Pancreas (tissue), 10 donors: Measurements from ENCODE around the gene HRCT1. TPM values are rescaled to one million over a fixed set of nuclear protein-coding genes. Genes with fewer than 3 reads are reported as not detected.

Source experiments
- ATAC-seq, 4 donors: fragments of 200-7000 bp; cut with Tn5 transposase; one replicate each; pipeline versions ENCODE4 v1.8.0 to v1.9.1; 2020; ENCODE audit warnings: mild to moderate bottlenecking in 4 of 4, moderate library complexity in 4 of 4
- DNase-seq, 6 donors: peaks; one replicate each; pipeline ENCODE4 v3.0.0-alpha.2; 2020
- FAIRE-seq: peaks from 2 replicates; lab custom pipeline; 2012; peaks lifted over from hg19 to GRCh38; lab: Jason Lieb, UNC
- H3K27ac ChIP-seq, 4 donors: fragments of 200-600 bp; sonication (generic); 1 replicate in 3 of 4; 2 replicates in 1 of 4; pipeline versions ENCODE4 v1.5.0 to v1.8.0; 2020
- H3K27me3 ChIP-seq, 4 donors: fragments of 200-600 bp; one replicate each; pipeline ENCODE4 v1.8.0; 2021
- H3K36me3 ChIP-seq, 3 donors: fragments of 200-600 bp; sonication (generic) in 1 of 3; one replicate each; pipeline versions ENCODE4 v1.5.0 to v1.8.0; 2020 to 2021
- H3K4me1 ChIP-seq, 3 donors: fragments of 200-600 bp; one replicate each; pipeline ENCODE4 v1.8.0; 2021
- H3K4me3 ChIP-seq, 4 donors: fragments of 200-600 bp; sonication (generic) in 2 of 4; one replicate each; pipeline versions ENCODE4 v1.5.0 to v1.8.0; 2020 to 2021
- H3K9me3 ChIP-seq, 4 donors: fragments of 200-600 bp; one replicate each; pipeline ENCODE4 v1.8.0; 2021
- WGBS, 2 donors: extraction: QIAGEN DNeasy Blood & Tissue Kit; methylation state at CpG; one replicate each; pipeline ENCODE4 v1.1.7; 2013; 5-methylcytosine and 5-hydroxymethylcytosine counted together
- intact Hi-C, 3 donors: fragments of 100-400 bp; cut with DNase I; formaldehyde crosslinking; loops; one replicate each; pipeline versions ENCODE4 v1.11.1 to v1.14.2; 2022
- polyA plus RNA-seq, 2 donors: library from polyadenylated mRNA; stranded (reverse); fragments of 200-250 nt; gene quantifications; one replicate each; pipeline ENCODE4 v1.2.3, GENCODE V29; 2013
- total RNA-seq, 6 donors: library from RNA; stranded (reverse); fragmentation: NEBNext Ultra II Directional in 4 of 6; extraction: Animal tissue kit (Norgen Biotek cat#: 25700) in 4 of 6; gene quantifications; one replicate each; pipeline versions ENCODE4 v1.2.1 to v1.2.4, GENCODE V29; 2021 to 2023
- TF ChIP-seq, protein P1 (sequence below), 4 donors: fragments of 200-600 bp; sonication (generic) in 3 of 4; IDR thresholded peaks; one replicate each; pipeline versions ENCODE4 v1.5.0 to v1.8.0; 2021; ENCODE audit warnings: antibody characterized with exemption in 4 of 4
- donor health status: healthy with polysubstance abuse.
- donor health status: DM: no; HTN: no; CAD: no; lungs with moderate emphysema.
- donor health status: DM: no; HTN: no; CAD: no.
- donor health status: control.
- donor health status: control.
- donor health status: Bipolar disorder and iron deficiency.
- donor health status: DM: yes; HTN: yes; CAD: no.
- donor health status: DM: no; HTN: no; CAD: no.
- donor health status: DM: no; HTN: no; CAD: no.
- donor health status: DM: yes; HTN: yes; CAD: no.

The HRCT1 gene
- total and polyA plus RNA-seq, 8 donors = 0.33 to 1.5 (median 0.83) TPM

DNA sequence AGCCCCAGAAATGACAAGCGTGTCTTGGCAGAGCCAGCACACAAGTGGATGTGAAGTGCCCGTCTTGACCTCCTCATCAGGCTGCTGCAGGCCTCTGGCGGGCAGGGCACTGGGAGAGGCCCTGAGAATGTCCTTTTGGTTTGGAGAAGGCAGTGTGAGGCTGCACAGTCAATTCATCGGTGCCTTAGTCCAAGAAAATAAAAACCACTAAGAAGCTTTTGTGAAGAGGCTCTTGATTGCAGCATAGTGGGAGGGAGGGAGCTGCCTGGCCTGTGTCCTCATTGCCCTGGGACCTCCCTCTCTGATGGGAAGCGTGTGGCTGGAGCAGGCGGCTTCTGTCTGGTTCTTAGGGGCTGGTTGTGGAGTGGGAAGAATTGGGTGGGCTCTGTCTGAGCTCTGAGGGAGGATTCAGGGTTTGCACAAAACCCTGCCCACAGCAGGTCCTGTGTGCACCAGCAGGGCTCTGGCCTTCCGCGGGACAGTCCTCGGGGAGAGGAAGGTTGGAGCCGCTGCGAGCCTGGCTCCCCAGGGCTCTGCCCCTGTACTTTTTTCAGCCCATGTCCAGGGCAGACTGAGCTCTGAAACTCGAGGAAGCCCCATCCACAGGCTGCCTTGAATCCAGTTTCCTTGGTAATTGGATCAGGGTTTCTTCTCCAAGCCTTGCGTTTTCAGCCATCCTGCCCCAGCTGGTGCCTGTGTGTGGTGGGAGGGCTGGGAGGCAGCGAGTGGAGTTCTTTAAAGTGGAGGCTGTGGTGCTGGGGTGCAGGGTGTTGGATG, 1.1 kb downstream of the HRCT1 start:
- 70 to 72% methylated on average over 14 of the region's 14 CpGs for WGBS, 2 donors
- intact Hi-C loops = no loop called here
- H3K9me3 ChIP-seq = no peaks in the 10 kb centered on the region
- DNase-seq (peak in 2 of 6 donors; percentile 22 to 45), ATAC-seq (peak in 3 of 4 donors; percentile 23 to 38 (median 32)), FAIRE-seq (no peak)
- H3K4me1 ChIP-seq = peaks cover 6 to 14% (median 9%) of the 10 kb centered on the region in 3 donors
- TF ChIP-seq, protein P1, sequence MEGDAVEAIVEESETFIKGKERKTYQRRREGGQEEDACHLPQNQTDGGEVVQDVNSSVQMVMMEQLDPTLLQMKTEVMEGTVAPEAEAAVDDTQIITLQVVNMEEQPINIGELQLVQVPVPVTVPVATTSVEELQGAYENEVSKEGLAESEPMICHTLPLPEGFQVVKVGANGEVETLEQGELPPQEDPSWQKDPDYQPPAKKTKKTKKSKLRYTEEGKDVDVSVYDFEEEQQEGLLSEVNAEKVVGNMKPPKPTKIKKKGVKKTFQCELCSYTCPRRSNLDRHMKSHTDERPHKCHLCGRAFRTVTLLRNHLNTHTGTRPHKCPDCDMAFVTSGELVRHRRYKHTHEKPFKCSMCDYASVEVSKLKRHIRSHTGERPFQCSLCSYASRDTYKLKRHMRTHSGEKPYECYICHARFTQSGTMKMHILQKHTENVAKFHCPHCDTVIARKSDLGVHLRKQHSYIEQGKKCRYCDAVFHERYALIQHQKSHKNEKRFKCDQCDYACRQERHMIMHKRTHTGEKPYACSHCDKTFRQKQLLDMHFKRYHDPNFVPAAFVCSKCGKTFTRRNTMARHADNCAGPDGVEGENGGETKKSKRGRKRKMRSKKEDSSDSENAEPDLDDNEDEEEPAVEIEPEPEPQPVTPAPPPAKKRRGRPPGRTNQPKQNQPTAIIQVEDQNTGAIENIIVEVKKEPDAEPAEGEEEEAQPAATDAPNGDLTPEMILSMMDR (IDR thresholded peaks at IDR 0.05) = no peak
- H3K4me3 ChIP-seq = no peak overlapping the region
- H3K27me3 ChIP-seq = no peaks in the 10 kb centered on the region
- H3K36me3 ChIP-seq = no peaks in the 10 kb centered on the region
- H3K27ac ChIP-seq = peak overlapping the region; percentile 51 to 78 (median 64)

DNA sequence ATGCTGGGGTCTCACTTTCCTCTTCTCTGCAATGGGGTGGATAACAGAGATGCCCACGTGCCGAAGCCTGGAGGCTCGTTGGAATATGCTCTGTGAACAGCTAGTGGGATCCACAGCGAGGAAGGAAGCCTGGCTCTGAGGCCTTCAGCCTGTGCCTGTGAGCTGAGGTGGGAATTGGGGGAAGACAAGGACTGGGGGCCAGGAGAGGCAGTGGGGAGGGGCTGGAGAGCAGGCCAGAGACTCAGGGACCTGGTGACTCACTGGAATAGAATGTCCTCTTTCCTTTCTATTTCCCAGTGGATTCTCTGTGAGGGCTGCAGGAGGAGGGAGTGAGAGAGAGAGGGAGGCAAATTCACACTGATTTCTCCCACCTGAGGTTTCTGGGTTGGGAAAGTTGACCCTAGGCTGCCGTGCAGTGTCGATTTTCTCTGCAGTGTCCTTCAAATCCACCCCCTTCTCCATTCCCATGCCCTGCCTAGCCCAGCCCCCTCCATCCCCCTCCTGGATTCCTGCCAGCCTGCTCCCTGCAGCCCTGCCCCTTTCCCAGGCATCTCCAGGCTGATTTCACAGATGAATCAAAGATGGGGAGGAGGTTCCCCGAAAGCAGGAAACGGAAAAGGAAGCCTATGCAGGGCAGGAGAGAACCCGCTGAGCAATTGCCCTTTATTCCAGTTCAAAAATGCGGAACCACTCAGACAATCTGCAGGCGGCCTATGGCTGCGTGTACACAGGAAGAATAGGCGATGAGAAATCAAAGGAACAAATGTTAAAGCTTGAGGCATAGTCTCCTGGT, 1.9 kb downstream of the HRCT1 start:
- peaks cover 6 to 14% (median 9%) of the 10 kb centered on the region in 3 donors for H3K4me1 ChIP-seq
- TF ChIP-seq, protein P1 (IDR thresholded peaks at IDR 0.05) = no peak
- intact Hi-C loops = no loop called here
- H3K9me3 ChIP-seq = no peaks in the 10 kb centered on the region
- no peaks in the 10 kb centered on the region for H3K27me3 ChIP-seq
- DNase-seq (peak in 5 of 6 donors; percentile 41 to 78 (median 54)), ATAC-seq (peak; percentile 43 to 67 (median 64)), FAIRE-seq (no peak)
- 50 to 59% methylated on average over 13 of the region's 13 CpGs for WGBS, 2 donors
- no peaks in the 10 kb centered on the region for H3K36me3 ChIP-seq
- no peak overlapping the region for H3K4me3 ChIP-seq
- peak overlapping the region; percentile 51 to 78 (median 64) for H3K27ac ChIP-seq

DNA sequence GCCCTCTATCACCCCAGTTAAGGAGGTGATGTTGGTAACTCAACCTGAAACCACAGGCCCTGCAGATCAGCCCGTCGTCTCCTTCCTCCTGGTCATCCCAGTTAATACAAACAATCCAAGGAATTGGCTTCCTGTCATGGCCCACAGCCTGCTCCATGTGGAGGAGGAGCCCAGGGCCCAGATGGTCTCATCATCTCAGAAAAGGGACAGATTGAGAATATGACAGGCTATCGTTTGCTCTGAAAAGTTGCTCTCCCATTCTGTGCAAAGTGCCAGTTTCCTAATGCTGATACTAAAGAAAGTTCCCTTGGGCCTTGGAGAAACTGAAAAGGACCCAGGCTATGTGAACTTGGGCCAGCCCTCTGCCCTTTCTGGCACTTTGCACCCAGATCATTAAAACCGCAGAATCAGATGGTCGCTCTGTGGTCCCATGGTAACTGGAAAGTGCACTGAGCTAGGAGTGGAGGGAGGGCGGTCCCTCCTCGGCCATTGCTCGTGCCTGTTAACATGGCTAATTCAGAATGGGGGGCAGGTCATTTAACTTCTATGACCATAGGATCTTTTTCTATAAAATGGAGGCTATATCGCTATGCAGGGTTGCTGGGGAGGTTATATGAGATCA, 2.6 kb downstream of the HRCT1 start:
- TF ChIP-seq, protein P1 (IDR thresholded peaks at IDR 0.05) = no peak
- ATAC-seq (no peak), DNase-seq (no peak), FAIRE-seq (no peak)
- Histone ChIP-seq H3K36me3 (no peaks in the 10 kb centered on the region), H3K27me3 (no peaks in the 10 kb centered on the region), H3K4me1 (peaks cover 6 to 14% (median 9%) of the 10 kb centered on the region in 3 donors), H3K27ac (peak overlapping the region; percentile 51 to 78 (median 64)), H3K9me3 (no peaks in the 10 kb centered on the region), H3K4me3 (no peak overlapping the region)
- 78 to 80% methylated on average over 9 of the region's 9 CpGs for WGBS, 2 donors
- intact Hi-C loops = no loop called here

DNA sequence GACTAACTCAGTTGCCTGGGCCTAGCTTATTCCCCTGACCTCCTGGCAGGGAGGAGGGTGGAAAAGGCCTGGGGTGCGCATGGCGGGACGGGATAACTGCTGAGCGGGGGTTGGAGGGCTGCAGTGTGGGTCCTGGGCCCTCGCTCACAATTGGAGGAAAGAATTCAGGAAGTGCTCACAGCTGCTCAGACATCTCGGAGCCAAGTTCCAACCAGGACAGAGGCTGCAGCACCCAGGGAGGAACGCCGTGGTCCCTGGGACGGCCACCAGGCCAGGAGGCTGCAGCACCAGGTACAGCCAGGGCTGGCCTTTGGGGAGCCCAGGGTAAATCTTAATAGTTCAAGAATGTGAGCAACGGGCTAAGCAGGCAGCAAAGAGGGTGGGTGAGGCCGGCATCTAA, 3.3 kb downstream of the HRCT1 start, which contains the start of gene SPAAR:
Gene SPAAR (plus strand): TSS at position 217 of the 400 bp plus-strand sequence. CDS start 974 bp downstream, outside the sequence.
- no peak for ATAC-seq
- Histone ChIP-seq H3K36me3 (no peaks in the 10 kb centered on the region), H3K27me3 (no peaks in the 10 kb centered on the region), H3K27ac (peak within 1 kb of the TSS; percentile 51 to 78 (median 64)), H3K9me3 (no peaks in the 10 kb centered on the region), H3K4me1 (peaks cover 6 to 14% (median 9%) of the 10 kb centered on the region in 3 donors), H3K4me3 (no peak within 1 kb of the TSS)
- FAIRE-seq = no peak
- TF ChIP-seq, protein P1 (IDR thresholded peaks at IDR 0.05) = no peak
- intact Hi-C loops = no loop called here
- WGBS, 2 donors = 77 to 88% methylated on average over 11 of the region's 11 CpGs
- DNase-seq = peak in 1 of 6 donors; percentile 35
